ENCODE data around the gene RPL38.
"Not testable (repeated sequence)": the region's sequence is repeated elsewhere in the genome, so short reads cannot be mapped to it uniquely, and the experiment has no call there.

RPL38 gene

GRCh38 chr17:74180336-74180735 lies 23.1 kb upstream of the RPL38 start:
- DNase-seq (ENCODE audit: insufficient read length, low spot score): no peak
- TF ChIP-seq POLR2A (IDR thresholded peaks at IDR 0.05; ENCODE audit: low read depth, low read length): no peak
- FAIRE-seq: no peak

- no peak for DNase-seq (ENCODE audit: insufficient read length, low spot score)
- TF ChIP-seq PAX5 (IDR thresholded peaks at IDR 0.05; ENCODE audit: insufficient read depth, low read length, severe bottlenecking): no peak
- no peak for TF ChIP-seq POLR2AphosphoS5 (IDR thresholded peaks at IDR 0.05; ENCODE audit: low read depth, low read length)
- TF ChIP-seq SPI1 (IDR thresholded peaks at IDR 0.05; ENCODE audit: low read depth, low read length): no peak
- no peak for TF ChIP-seq POU2F2 (IDR thresholded peaks at IDR 0.05; ENCODE audit: low read depth, low read length)
- no peak for TF ChIP-seq POLR2A (IDR thresholded peaks at IDR 0.05; ENCODE audit: low read depth, low read length)
- no peak for TF ChIP-seq TAF1 (IDR thresholded peaks at IDR 0.05; ENCODE audit: low read depth, low read length)
- FAIRE-seq: no peak
Observed at GRCh38 chr17:74181341-74181740, 22.1 kb upstream of the RPL38 start.

GRCh38 chr17:74182041-74182723 lies 21.3 kb upstream of the RPL38 start:
- no peak for TF ChIP-seq PAX5 (IDR thresholded peaks at IDR 0.05; ENCODE audit: insufficient read depth, low read length, severe bottlenecking)
- TF ChIP-seq POLR2AphosphoS5 (IDR thresholded peaks at IDR 0.05; ENCODE audit: low read depth, low read length): no peak
- DNase-seq (ENCODE audit: insufficient read length, low spot score) (no peak), FAIRE-seq (no peak)

GRCh38 chr17:74183411-74183810 lies 20.1 kb upstream of the RPL38 start:
- FAIRE-seq: no peak
- no peak for TF ChIP-seq SPI1 (IDR thresholded peaks at IDR 0.05; ENCODE audit: low read depth, low read length)
- TF ChIP-seq POLR2AphosphoS5 (IDR thresholded peaks at IDR 0.05; ENCODE audit: low read depth, low read length): no peak
- no peak for TF ChIP-seq POU2F2 (IDR thresholded peaks at IDR 0.05; ENCODE audit: low read depth, low read length)
- no peak for TF ChIP-seq TAF1 (IDR thresholded peaks at IDR 0.05; ENCODE audit: low read depth, low read length)
- no peak for TF ChIP-seq POLR2A (IDR thresholded peaks at IDR 0.05; ENCODE audit: low read depth, low read length)
- TF ChIP-seq PAX5 (IDR thresholded peaks at IDR 0.05; ENCODE audit: insufficient read depth, low read length, severe bottlenecking): no peak
- no peak for DNase-seq (ENCODE audit: insufficient read length, low spot score)

GRCh38 chr17:74185571-74186185 lies 17.8 kb upstream of the RPL38 start:
- no peak for DNase-seq (ENCODE audit: insufficient read length, low spot score)
- TF ChIP-seq POLR2AphosphoS5 (IDR thresholded peaks at IDR 0.05; ENCODE audit: low read depth, low read length): no peak
- no peak for TF ChIP-seq TAF1 (IDR thresholded peaks at IDR 0.05; ENCODE audit: low read depth, low read length)
- TF ChIP-seq POLR2A (IDR thresholded peaks at IDR 0.05; ENCODE audit: low read depth, low read length): no peak
- TF ChIP-seq POU2F2 (IDR thresholded peaks at IDR 0.05; ENCODE audit: low read depth, low read length): no peak
- no peak for FAIRE-seq

GRCh38 chr17:74186498-74186897 lies 17.0 kb upstream of the RPL38 start:
- DNase-seq (ENCODE audit: insufficient read length, low spot score): no peak
- peak; percentile 75 for FAIRE-seq

GRCh38 chr17:74187761-74188160 lies 15.7 kb upstream of the RPL38 start:
- FAIRE-seq (no peak), DNase-seq (ENCODE audit: insufficient read length, low spot score) (no peak)
- no peak for TF ChIP-seq SPI1 (IDR thresholded peaks at IDR 0.05; ENCODE audit: low read depth, low read length)
- no peak for TF ChIP-seq POLR2AphosphoS5 (IDR thresholded peaks at IDR 0.05; ENCODE audit: low read depth, low read length)
- no peak for TF ChIP-seq POU2F2 (IDR thresholded peaks at IDR 0.05; ENCODE audit: low read depth, low read length)
- no peak for TF ChIP-seq POLR2A (IDR thresholded peaks at IDR 0.05; ENCODE audit: low read depth, low read length)
- no peak for TF ChIP-seq TAF1 (IDR thresholded peaks at IDR 0.05; ENCODE audit: low read depth, low read length)
- no peak for TF ChIP-seq PAX5 (IDR thresholded peaks at IDR 0.05; ENCODE audit: insufficient read depth, low read length, severe bottlenecking)

More at GRCh38 chr17:74186498-74186897, 17.0 kb upstream of the RPL38 start:
- no peak for TF ChIP-seq POLR2A (IDR thresholded peaks at IDR 0.05; ENCODE audit: low read depth, low read length)
- no peak for TF ChIP-seq POLR2AphosphoS5 (IDR thresholded peaks at IDR 0.05; ENCODE audit: low read depth, low read length)
- no peak for TF ChIP-seq SPI1 (IDR thresholded peaks at IDR 0.05; ENCODE audit: low read depth, low read length)
- no peak for TF ChIP-seq POU2F2 (IDR thresholded peaks at IDR 0.05; ENCODE audit: low read depth, low read length)
- no peak for TF ChIP-seq PAX5 (IDR thresholded peaks at IDR 0.05; ENCODE audit: insufficient read depth, low read length, severe bottlenecking)
- no peak for TF ChIP-seq TAF1 (IDR thresholded peaks at IDR 0.05; ENCODE audit: low read depth, low read length)

GRCh38 chr17:74188687-74189086 lies 14.8 kb upstream of the RPL38 start:
- not testable (repeated sequence) for FAIRE-seq; DNase-seq (ENCODE audit: insufficient read length, low spot score)

- DNase-seq (ENCODE audit: insufficient read length, low spot score) (no peak), FAIRE-seq (no peak)
- TF ChIP-seq SPI1 (IDR thresholded peaks at IDR 0.05; ENCODE audit: low read depth, low read length) (no peak), POLR2AphosphoS5 (IDR thresholded peaks at IDR 0.05; ENCODE audit: low read depth, low read length) (no peak), POLR2A (IDR thresholded peaks at IDR 0.05; ENCODE audit: low read depth, low read length) (no peak), PAX5 (IDR thresholded peaks at IDR 0.05; ENCODE audit: insufficient read depth, low read length, severe bottlenecking) (no peak), POU2F2 (IDR thresholded peaks at IDR 0.05; ENCODE audit: low read depth, low read length) (no peak)
Observed at GRCh38 chr17:74190154-74190553, 13.3 kb upstream of the RPL38 start.

GRCh38 chr17:74190807-74191406 lies 12.6 kb upstream of the RPL38 start:
- FAIRE-seq (no peak), DNase-seq (ENCODE audit: insufficient read length, low spot score) (no peak)
- TF ChIP-seq TAF1 (IDR thresholded peaks at IDR 0.05; ENCODE audit: low read depth, low read length) (no peak), SPI1 (IDR thresholded peaks at IDR 0.05; ENCODE audit: low read depth, low read length) (no peak), POU2F2 (IDR thresholded peaks at IDR 0.05; ENCODE audit: low read depth, low read length) (no peak), POLR2A (IDR thresholded peaks at IDR 0.05; ENCODE audit: low read depth, low read length) (no peak), POLR2AphosphoS5 (IDR thresholded peaks at IDR 0.05; ENCODE audit: low read depth, low read length) (no peak), PAX5 (IDR thresholded peaks at IDR 0.05; ENCODE audit: insufficient read depth, low read length, severe bottlenecking) (no peak)
